Uterus (tissue), 4 donors: Measurements from ENCODE around the gene FAM162A. TPM values are rescaled to one million over a fixed set of nuclear protein-coding genes. Genes with fewer than 3 reads are reported as not detected.

Source experiments
- DNase-seq, 2 donors: peaks; one replicate each; pipeline ENCODE4 v3.0.0-alpha.2; 2019 to 2020
- H3K27ac ChIP-seq, 2 donors: fragments of 200-600 bp; sonication (generic); 1 replicate in 1 of 2; 2 replicates in 1 of 2; pipeline ENCODE4 v1.5.1; 2016 to 2018
- H3K27me3 ChIP-seq, 2 donors: fragments of 200-600 bp; sonication (generic); one replicate each; pipeline ENCODE4 v1.5.1; 2018 to 2019; ENCODE audit warnings: control low read depth in 1 of 2
- H3K36me3 ChIP-seq, 2 donors: fragments of 200-600 bp; sonication (generic); one replicate each; pipeline ENCODE4 v1.5.1; 2019; ENCODE audit warnings: control low read depth in 1 of 2
- H3K4me1 ChIP-seq, 2 donors: fragments of 200-600 bp; sonication (generic); one replicate each; pipeline ENCODE4 v1.5.1; 2018 to 2019; ENCODE audit warnings: control low read depth in 1 of 2
- H3K4me3 ChIP-seq, 2 donors: fragments of 200-600 bp; sonication (generic); 1 replicate in 1 of 2; 2 replicates in 1 of 2; pipeline ENCODE4 v1.5.1; 2018 to 2019; ENCODE audit warnings: mild to moderate bottlenecking in 1 of 2
- H3K9me3 ChIP-seq, 2 donors: fragments of 200-600 bp; sonication (generic); one replicate each; pipeline ENCODE4 v1.5.1; 2019; ENCODE audit warnings: control low read depth in 1 of 2
- POLR2A ChIP-seq, 2 donors: fragments of 450-650 bp; IDR thresholded peaks; one replicate each; pipeline ENCODE4 v1.6.1; 2016; ENCODE audit warnings: antibody characterized with exemption in 2 of 2, mild to moderate bottlenecking in 1 of 2, moderate library complexity in 1 of 2
- intact Hi-C: fragments of 100-400 bp; cut with DNase I; formaldehyde crosslinking; loops from one replicate; pipeline ENCODE4 v1.15.1; 2023; ENCODE audit warnings: low total_unique reads
- total RNA-seq, 4 donors: library from RNA; depleted of rRNA in 3 of 4; stranded (reverse); fragments of >200 nt in 3 of 4; gene quantifications; one replicate each; pipeline versions ENCODE4 v1.1.0 to v1.2.4, GENCODE V29; 2014 to 2023
- TF ChIP-seq, protein P1 (sequence below), 4 experiments: fragments of 200-600 bp in 2 of 4; fragments of 450-650 bp in 2 of 4; sonication (generic) in 2 of 4; IDR thresholded peaks; one replicate each; pipeline ENCODE4 v1.5.1; 2016 to 2019; ENCODE audit warnings: antibody characterized with exemption in 4 of 4, mild to moderate bottlenecking in 2 of 4, moderate library complexity in 1 of 4
- donor health status: DM: yes; HTN: yes; CAD: no.

FAM162A gene
- total RNA-seq, 4 donors from 2014 or later: 17.6 to 99.9 (median 31.0) TPM

DNA sequence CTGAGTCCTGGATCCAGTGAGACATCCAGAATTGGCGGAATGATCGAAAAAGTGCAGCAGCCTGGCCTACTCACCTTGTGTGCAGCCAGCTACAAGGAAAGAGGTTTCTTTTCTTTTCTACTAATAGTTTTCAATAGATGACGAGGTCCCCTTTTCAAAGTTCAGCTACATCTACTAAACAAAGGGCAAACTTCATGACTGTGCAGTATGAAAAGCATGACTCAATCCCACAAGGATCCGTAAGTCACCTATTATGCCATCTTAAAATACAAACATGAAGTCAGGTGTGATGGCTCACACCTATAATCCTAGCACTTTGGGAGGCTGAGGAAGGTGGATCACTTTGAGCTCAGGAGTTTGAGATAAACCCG lies 17.6 kb upstream of the FAM162A start:
- H3K4me1 ChIP-seq: no peaks in the 10 kb centered on the region
- no peak overlapping the region for H3K27ac ChIP-seq
- H3K36me3 ChIP-seq: no peaks in the 10 kb centered on the region
- intact Hi-C loops: no loop called here
- H3K27me3 ChIP-seq: no peaks in the 10 kb centered on the region
- no peak overlapping the region for H3K4me3 ChIP-seq
- DNase-seq: no peak
- no peak for TF ChIP-seq POLR2A (IDR thresholded peaks at IDR 0.05)
- TF ChIP-seq, protein P1, sequence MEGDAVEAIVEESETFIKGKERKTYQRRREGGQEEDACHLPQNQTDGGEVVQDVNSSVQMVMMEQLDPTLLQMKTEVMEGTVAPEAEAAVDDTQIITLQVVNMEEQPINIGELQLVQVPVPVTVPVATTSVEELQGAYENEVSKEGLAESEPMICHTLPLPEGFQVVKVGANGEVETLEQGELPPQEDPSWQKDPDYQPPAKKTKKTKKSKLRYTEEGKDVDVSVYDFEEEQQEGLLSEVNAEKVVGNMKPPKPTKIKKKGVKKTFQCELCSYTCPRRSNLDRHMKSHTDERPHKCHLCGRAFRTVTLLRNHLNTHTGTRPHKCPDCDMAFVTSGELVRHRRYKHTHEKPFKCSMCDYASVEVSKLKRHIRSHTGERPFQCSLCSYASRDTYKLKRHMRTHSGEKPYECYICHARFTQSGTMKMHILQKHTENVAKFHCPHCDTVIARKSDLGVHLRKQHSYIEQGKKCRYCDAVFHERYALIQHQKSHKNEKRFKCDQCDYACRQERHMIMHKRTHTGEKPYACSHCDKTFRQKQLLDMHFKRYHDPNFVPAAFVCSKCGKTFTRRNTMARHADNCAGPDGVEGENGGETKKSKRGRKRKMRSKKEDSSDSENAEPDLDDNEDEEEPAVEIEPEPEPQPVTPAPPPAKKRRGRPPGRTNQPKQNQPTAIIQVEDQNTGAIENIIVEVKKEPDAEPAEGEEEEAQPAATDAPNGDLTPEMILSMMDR (IDR thresholded peaks at IDR 0.05): no peak
- H3K9me3 ChIP-seq: no peaks in the 10 kb centered on the region

DNA sequence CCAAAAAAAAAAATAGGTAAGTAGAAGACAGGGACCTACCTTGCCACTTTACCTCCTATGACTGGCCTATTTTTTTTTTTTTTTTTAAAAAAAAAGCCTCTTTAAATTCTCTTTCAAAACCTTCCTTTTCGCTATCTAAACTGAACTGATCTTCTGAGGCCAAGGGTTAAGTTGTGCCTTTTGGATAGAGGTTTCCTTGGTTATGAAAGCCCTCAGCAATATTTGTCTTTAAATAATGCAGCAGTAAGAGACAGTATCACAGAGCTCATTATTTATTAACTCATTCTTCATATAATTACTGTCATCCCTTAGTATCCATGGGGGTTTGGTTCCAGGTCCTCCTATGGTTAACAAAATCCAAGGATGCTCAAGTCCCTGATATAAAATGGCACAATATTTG lies 9.9 kb upstream of the FAM162A start:
- DNase-seq: no peak
- H3K4me1 ChIP-seq: no peaks in the 10 kb centered on the region
- no peak overlapping the region for H3K4me3 ChIP-seq
- intact Hi-C loops: no loop called here
- no peak overlapping the region for H3K27ac ChIP-seq
- no peak for TF ChIP-seq POLR2A (IDR thresholded peaks at IDR 0.05)
- TF ChIP-seq, protein P1 (IDR thresholded peaks at IDR 0.05): no peak
- H3K27me3 ChIP-seq: no peaks in the 10 kb centered on the region
- no peaks in the 10 kb centered on the region for H3K36me3 ChIP-seq
- no peaks in the 10 kb centered on the region for H3K9me3 ChIP-seq

- H3K27me3 ChIP-seq: no peaks in the 10 kb centered on the region
- TF ChIP-seq POLR2A (IDR thresholded peaks at IDR 0.05): no peak
- TF ChIP-seq, protein P1 (IDR thresholded peaks at IDR 0.05): no peak
- H3K9me3 ChIP-seq: no peaks in the 10 kb centered on the region
- intact Hi-C loops: no loop called here
- H3K36me3 ChIP-seq: no peaks in the 10 kb centered on the region
- peaks cover 0 to 7% of the 10 kb centered on the region in 2 donors for H3K4me1 ChIP-seq
- H3K27ac ChIP-seq: no peak overlapping the region
- DNase-seq: no peak
- no peak overlapping the region for H3K4me3 ChIP-seq
Observed at GRCh38 chr3:122377975-122378374, 6.0 kb upstream of the FAM162A start.

DNA sequence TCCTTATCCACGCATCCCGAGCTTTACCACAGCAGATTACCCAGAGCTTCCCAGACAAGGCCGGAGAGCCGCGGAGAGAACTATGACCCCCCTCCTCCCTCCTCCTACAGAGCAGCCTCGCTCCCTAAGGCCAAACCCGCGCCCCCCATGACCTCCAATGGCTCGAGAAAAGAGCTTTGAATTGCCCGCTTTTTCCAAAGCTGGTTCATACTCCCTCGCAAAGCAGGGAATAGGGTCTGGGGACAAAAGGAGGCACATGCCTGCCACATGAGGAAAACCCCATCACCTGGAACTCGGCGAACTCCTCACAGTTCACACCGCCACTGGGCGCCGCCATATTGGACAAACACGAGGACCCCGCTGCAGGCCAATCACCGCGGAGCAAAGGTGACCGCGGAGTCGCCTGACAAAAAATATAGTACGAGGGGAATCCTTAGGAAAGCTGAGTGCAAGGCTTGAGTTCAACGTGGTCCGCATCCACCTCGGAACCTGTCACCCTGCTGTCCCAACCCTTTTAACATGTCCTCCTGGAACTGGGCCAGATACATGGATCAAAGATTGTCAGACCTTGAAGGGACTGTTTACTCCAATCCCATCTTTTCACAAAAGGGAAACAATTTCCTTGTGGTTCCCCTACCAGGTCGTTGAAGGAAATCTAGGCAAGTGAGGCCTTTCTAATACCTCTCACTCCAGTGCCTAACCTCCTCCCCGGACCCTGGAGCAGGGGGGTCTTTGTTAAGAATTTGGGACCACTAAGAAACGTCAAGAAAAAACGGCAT lies 905 bp upstream of the FAM162A start, which contains the start of gene MIX23:
TSS of gene MIX23 (minus strand) at position 344 of the 779 bp plus-strand sequence. CDS start at position 337, 7 bp downstream.
- H3K27ac ChIP-seq: peak within 1 kb of the TSS; percentile 77 to 93
- intact Hi-C loops: no loop called here
- DNase-seq: peak; percentile 81 to 85
- no peaks in the 10 kb centered on the region for H3K27me3 ChIP-seq
- H3K36me3 ChIP-seq: no peaks in the 10 kb centered on the region
- peaks cover 0 to 7% of the 10 kb centered on the region in 2 donors for H3K4me1 ChIP-seq
- TF ChIP-seq POLR2A (IDR thresholded peaks at IDR 0.05): peak in 1 of 2 donors; percentile 15
- TF ChIP-seq, protein P1 (IDR thresholded peaks at IDR 0.05): no peak
- no peaks in the 10 kb centered on the region for H3K9me3 ChIP-seq
- H3K4me3 ChIP-seq: peak within 1 kb of the TSS; percentile 70 to 71

GRCh38 chr3:122387709-122388108 lies 3.7 kb downstream of the FAM162A start:
- no peaks in the 10 kb centered on the region for H3K9me3 ChIP-seq
- no peak overlapping the region for H3K4me3 ChIP-seq
- H3K27me3 ChIP-seq: no peaks in the 10 kb centered on the region
- no peak for DNase-seq
- no peaks in the 10 kb centered on the region for H3K36me3 ChIP-seq
- intact Hi-C loops: no loop called here
- TF ChIP-seq POLR2A (IDR thresholded peaks at IDR 0.05): no peak
- TF ChIP-seq, protein P1 (IDR thresholded peaks at IDR 0.05): no peak
- no peak overlapping the region for H3K27ac ChIP-seq
- H3K4me1 ChIP-seq: no peaks in the 10 kb centered on the region
